Measurements from ENCODE around the gene B3GLCT. TPM values are rescaled to one million over a fixed set of nuclear protein-coding genes. Genes with fewer than 3 reads are reported as not detected.
"Not testable (repeated sequence)": the region's sequence is repeated elsewhere in the genome, so short reads cannot be mapped to it uniquely, and the experiment has no call there.

Gene B3GLCT
- total and polyA plus RNA-seq, 2 experiments from 2014 or later: 2.2 to 4.4 TPM

DNA sequence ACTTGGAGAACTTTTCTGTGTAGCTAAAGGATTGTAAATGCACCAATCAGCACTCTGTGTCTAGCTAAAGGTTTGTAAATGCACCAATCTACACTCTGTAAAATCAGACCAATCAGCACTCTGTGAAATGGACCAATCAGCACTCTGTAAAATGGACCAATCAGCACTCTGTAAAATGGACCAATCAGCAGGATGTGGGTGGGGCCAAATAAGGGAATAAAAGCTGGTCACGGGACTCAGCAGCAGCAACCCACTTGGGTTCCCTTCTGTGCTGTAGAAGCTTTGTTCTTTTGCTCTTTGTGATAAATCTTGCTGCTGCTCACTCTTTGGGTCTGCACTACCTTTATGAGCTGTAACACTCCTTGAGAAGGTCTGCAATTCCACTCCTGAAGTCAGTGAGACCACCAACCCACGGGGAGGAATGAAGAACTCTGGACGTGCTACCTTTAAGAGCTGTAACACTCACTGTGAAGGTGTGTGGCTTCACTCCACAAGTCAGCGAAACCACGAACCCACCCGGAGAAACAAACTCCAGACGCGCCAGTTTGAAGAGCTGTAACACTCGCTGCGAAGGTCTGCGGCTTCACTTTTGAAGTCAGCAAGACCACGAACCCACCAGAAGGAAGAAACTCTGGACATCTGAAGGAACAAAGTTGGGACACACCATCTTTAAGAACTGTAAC is 21.8 kb upstream of the B3GLCT start:
- not testable (repeated sequence) for H3K9me2 ChIP-seq (ENCODE audit: insufficient read depth); H3K27me3 ChIP-seq (ENCODE audit: insufficient read depth); H3K36me3 Mint-ChIP-seq (ENCODE audit: low read depth); H3K79me2 ChIP-seq (replicated peaks; ENCODE audit: insufficient read depth); H3K27ac Mint-ChIP-seq; DNase-seq (ENCODE audit: low spot score); H3K4me1 ChIP-seq (ENCODE audit: insufficient read depth); H3K9me3 Mint-ChIP-seq; H3K4me3 Mint-ChIP-seq; H4K20me1 ChIP-seq (replicated peaks; ENCODE audit: insufficient read depth); H3K36me3 ChIP-seq (ENCODE audit: insufficient read depth); H3K27ac ChIP-seq (ENCODE audit: low read depth); H2AFZ ChIP-seq; H3K27me3 Mint-ChIP-seq (ENCODE audit: insufficient read depth, low read depth, poor library complexity); H3F3A ChIP-seq (replicated peaks; ENCODE audit: low read depth); H3K4me2 ChIP-seq; H3K4me3 ChIP-seq; ATAC-seq
- peaks cover 10% of the 10 kb centered on the region for H3K4me1 Mint-ChIP-seq

DNA sequence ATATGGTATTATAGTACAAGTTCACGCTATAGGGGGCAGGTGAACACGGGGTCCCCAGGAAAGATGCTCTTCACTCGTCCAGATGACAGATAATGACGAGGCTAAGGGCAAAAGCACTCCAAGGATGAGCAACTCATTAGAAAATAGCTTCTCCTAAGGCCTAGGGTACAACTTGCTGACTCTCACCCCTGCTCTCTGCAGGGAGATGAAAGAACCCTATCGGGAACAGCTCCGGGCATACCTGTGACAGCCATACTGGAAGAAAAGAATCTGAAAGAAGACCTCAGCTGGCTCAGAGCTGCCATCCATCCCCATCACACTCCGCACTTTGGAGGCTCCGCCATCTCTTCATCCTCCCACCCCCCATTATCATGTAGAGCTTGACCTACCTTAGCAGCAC is 20.5 kb upstream of the B3GLCT start:
- H2AFZ ChIP-seq: no peak overlapping the region
- Mint-ChIP-seq H3K27me3 (ENCODE audit: insufficient read depth, low read depth, poor library complexity) (peaks cover 8% of the 10 kb centered on the region), H3K4me1 (peaks cover 6% of the 10 kb centered on the region), H3K9me3 (peaks cover 13% of the 10 kb centered on the region; the same call in 2 of the 3 replicates), H3K36me3 (ENCODE audit: low read depth) (peaks cover 3% of the 10 kb centered on the region; the same call in 1 of the 3 replicates), H3K4me3 (no peak overlapping the region), H3K27ac (no peak overlapping the region)
- no peak overlapping the region for H3K4me2 ChIP-seq
- no peaks in the 10 kb centered on the region for H3F3A ChIP-seq (replicated peaks; ENCODE audit: low read depth)
- ATAC-seq (no peak), DNase-seq (ENCODE audit: low spot score) (no peak)
- no peaks in the 10 kb centered on the region for H3K27me3 ChIP-seq (ENCODE audit: insufficient read depth)
- H3K4me3 ChIP-seq: no peak overlapping the region
- no peaks in the 10 kb centered on the region; the same call in 1 of the 2 replicates for H3K36me3 ChIP-seq (ENCODE audit: insufficient read depth)
- no peaks in the 10 kb centered on the region for H3K4me1 ChIP-seq (ENCODE audit: insufficient read depth)
- no peak overlapping the region for H3K27ac ChIP-seq (ENCODE audit: low read depth)
- H3K79me2 ChIP-seq (replicated peaks; ENCODE audit: insufficient read depth): no peaks in the 10 kb centered on the region
- H4K20me1 ChIP-seq (replicated peaks; ENCODE audit: insufficient read depth): no peaks in the 10 kb centered on the region
- no peaks in the 10 kb centered on the region; the same call in 1 of the 2 replicates for H3K9me2 ChIP-seq (ENCODE audit: insufficient read depth)
- TF ChIP-seq ZNF114 (CRISPR knock-in tag; IDR thresholded peaks at IDR 0.05) (no peak), NANOG (IDR thresholded peaks at IDR 0.05; ENCODE audit: borderline replicate concordance) (no peak), CREB1 (CRISPR knock-in tag; IDR thresholded peaks at IDR 0.05; ENCODE audit: low read depth) (no peak), STAT1 (IDR thresholded peaks at IDR 0.05; ENCODE audit: unreplicated experiment) (no peak), ZNF331 (CRISPR knock-in tag; IDR thresholded peaks at IDR 0.05; ENCODE audit: low read depth) (no peak), EZH2phosphoT487 (IDR thresholded peaks at IDR 0.05; ENCODE audit: unreplicated experiment) (no peak), POLR2AphosphoS5 (IDR thresholded peaks at IDR 0.05; ENCODE audit: low read depth) (no peak), JUNB (IDR thresholded peaks at IDR 0.05; ENCODE audit: unreplicated experiment) (no peak), EZH2 (IDR thresholded peaks at IDR 0.05; ENCODE audit: low read depth, unreplicated experiment) (no peak)
- TF ChIP-seq, protein P1, sequence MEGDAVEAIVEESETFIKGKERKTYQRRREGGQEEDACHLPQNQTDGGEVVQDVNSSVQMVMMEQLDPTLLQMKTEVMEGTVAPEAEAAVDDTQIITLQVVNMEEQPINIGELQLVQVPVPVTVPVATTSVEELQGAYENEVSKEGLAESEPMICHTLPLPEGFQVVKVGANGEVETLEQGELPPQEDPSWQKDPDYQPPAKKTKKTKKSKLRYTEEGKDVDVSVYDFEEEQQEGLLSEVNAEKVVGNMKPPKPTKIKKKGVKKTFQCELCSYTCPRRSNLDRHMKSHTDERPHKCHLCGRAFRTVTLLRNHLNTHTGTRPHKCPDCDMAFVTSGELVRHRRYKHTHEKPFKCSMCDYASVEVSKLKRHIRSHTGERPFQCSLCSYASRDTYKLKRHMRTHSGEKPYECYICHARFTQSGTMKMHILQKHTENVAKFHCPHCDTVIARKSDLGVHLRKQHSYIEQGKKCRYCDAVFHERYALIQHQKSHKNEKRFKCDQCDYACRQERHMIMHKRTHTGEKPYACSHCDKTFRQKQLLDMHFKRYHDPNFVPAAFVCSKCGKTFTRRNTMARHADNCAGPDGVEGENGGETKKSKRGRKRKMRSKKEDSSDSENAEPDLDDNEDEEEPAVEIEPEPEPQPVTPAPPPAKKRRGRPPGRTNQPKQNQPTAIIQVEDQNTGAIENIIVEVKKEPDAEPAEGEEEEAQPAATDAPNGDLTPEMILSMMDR (conservative IDR thresholded peaks at IDR 0.05; ENCODE audit: low read depth in 2 of 2): no peak
- TF ChIP-seq, protein P2, sequence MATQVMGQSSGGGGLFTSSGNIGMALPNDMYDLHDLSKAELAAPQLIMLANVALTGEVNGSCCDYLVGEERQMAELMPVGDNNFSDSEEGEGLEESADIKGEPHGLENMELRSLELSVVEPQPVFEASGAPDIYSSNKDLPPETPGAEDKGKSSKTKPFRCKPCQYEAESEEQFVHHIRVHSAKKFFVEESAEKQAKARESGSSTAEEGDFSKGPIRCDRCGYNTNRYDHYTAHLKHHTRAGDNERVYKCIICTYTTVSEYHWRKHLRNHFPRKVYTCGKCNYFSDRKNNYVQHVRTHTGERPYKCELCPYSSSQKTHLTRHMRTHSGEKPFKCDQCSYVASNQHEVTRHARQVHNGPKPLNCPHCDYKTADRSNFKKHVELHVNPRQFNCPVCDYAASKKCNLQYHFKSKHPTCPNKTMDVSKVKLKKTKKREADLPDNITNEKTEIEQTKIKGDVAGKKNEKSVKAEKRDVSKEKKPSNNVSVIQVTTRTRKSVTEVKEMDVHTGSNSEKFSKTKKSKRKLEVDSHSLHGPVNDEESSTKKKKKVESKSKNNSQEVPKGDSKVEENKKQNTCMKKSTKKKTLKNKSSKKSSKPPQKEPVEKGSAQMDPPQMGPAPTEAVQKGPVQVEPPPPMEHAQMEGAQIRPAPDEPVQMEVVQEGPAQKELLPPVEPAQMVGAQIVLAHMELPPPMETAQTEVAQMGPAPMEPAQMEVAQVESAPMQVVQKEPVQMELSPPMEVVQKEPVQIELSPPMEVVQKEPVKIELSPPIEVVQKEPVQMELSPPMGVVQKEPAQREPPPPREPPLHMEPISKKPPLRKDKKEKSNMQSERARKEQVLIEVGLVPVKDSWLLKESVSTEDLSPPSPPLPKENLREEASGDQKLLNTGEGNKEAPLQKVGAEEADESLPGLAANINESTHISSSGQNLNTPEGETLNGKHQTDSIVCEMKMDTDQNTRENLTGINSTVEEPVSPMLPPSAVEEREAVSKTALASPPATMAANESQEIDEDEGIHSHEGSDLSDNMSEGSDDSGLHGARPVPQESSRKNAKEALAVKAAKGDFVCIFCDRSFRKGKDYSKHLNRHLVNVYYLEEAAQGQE (IDR thresholded peaks at IDR 0.05; ENCODE audit: unreplicated experiment): no peak
- TF ChIP-seq, protein P3, sequence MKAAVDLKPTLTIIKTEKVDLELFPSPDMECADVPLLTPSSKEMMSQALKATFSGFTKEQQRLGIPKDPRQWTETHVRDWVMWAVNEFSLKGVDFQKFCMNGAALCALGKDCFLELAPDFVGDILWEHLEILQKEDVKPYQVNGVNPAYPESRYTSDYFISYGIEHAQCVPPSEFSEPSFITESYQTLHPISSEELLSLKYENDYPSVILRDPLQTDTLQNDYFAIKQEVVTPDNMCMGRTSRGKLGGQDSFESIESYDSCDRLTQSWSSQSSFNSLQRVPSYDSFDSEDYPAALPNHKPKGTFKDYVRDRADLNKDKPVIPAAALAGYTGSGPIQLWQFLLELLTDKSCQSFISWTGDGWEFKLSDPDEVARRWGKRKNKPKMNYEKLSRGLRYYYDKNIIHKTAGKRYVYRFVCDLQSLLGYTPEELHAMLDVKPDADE (IDR thresholded peaks at IDR 0.05): no peak
